ENCODE measurements around the gene MNT.

Gene MNT

DNA sequence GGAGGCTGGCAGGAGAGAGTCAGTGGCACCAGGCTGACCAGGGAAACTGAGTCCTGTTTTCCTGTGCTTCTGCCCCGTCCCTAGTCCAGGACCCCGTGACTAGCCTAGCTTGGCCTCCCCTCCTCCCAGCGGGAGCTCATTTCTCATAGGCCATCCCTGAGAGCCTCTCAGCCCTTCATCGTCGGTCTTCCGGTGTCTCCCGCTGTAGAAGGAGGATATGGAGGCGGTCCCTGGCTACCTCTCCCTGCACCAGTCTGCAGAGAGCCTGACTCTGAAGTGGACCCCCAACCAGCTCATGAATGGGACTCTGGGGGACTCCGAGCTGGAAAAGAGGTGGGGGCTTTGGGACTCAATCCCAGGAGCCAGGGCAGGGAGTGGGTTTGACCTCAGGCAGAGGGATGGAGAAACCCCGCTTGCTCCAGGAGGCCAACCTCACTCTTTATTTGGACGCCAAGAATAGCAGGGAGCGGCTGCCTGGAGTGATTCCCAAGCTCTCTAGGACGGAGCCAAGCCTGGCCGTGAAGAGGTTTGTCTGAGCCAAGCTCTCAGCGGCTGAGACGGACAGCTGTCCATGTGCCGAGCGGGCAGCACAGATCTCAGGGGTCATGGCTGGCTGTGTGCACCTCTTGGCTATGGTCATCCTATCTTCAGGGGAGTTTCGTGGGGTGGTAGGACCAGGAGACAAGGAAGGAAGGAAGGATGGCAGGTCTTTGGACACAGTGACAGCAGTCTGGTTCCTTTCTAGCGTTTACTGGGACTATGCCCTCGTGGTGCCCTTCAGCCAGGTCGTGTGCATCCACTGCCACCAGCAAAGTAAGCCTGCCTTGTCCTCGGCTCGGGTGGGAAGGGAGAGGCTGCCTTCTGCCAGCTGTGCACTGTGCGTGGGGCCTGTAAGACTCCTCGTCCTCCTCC is 36.8 kb downstream of the MNT start:
- no peak for DNase-seq (ENCODE audit: low read depth)

DNA sequence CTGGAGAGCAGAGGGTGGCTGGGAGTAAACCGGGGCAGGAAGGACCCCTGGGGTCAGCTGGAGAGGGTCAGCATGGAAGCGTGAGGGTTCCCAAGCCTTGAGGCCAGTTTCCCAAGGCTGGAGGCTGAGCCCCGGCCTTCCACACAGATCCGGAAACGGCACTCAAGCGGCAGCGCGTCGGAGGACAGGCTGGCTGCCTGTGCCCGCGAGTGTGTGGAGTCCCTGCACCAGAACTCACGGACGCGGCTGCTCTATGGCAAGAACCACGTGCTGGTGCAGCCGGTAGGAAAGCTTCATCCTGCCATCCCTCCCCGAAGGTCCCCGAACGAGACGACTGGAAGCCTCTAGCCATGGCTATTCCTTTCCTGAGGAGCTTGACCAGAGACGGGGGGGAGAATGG is 37.5 kb downstream of the MNT start:
- no peak for DNase-seq (ENCODE audit: low read depth)

DNA sequence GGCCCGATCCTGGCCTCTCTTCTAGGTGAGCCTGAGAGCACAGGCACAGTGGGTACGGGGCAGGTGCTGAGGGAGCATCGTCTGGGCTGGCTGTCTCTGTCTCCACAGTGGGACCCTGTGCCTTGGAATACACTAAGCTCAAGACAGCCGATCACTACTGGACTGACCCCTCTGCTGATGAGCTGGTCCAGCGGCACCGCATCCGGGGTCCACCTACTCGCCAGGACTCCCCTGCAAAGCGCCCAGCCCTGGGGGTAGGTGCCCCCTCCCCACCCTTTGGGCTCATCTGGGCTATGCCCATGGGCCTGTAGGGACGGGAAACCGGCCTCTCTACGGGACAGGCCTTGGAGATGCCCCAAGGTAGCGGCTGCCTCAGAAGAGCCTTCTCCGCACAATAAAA is 38.0 kb downstream of the MNT start:
- DNase-seq (ENCODE audit: low read depth): no peak

DNA sequence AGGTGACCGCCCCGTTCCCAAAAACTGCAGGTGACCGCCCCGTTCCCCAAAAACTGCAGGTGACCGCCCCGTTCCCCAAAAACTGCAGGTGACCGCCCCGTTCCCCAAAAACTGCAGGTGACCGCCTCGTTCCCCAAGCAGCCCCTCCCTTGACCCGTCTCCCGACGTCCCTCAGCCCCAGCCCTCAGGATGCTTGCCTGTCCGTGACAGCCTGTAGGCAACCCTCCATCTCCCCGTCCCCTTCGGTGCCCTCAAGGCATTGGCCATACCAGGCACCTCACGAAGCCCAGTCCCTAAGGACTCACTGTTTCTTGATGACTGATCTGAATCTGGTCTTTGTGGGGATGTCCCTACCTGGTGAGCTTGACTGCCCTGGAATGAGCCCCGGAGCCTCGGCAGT is 38.4 kb downstream of the MNT start:
- DNase-seq (ENCODE audit: low read depth): no peak

DNA sequence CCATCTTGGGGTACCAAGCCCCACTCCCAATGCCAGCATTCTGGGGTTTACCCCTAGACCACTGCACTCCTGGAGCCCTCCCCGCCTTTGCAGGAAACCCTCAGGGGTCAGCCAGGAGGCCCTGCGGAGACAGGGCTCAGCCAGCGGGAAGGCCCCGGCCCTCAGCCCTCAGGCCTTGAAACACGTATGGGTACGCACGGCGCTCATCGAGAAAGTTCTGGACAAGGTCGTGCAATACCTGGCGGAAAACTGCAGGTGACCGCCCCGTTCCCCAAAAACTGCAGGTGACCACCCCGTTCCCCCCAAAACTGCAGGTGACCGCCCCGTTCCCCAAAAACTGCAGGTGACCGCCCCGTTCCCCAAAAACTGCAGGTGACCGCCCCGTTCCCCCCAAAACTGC is 38.8 kb downstream of the MNT start:
- no peak for DNase-seq (ENCODE audit: low read depth)

DNA sequence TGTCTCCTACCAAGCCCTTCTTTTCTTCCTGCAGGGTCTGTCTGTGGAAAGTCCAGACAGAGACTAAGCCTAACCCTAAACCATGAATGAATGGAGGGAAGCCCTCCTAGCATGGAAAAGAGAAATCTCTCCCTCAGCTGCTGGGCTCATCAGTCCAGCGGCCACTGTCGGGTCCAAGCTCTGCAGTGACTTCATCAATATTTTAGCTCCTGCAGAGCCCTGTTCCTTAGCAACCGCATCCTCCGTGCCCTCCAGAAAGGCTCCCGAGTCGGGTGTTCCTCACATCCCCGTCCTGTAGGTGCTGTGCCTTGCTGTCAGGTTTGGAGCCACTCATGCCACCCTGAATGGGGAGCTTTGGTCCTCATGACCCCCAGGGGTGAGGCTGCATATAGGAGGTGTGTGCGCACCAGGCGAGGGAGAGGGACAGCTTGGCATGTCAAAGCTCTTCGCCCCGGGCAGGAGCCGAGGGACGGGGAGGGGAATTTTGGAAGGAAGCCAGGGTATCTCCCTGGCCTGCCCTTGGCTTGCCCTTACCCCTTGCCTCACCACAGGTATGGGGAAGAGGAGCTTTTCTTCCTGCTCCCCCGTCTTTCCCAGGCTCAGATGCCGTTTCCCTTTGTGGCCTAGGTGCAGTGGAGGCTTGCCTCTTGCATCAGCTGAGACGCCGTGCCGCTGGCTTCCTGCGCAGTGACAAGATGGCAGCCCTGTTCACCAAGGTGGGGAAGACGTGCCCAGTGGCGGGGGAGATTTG is 39.7 kb downstream of the MNT start:
- DNase-seq (ENCODE audit: low read depth): no peak

DNA sequence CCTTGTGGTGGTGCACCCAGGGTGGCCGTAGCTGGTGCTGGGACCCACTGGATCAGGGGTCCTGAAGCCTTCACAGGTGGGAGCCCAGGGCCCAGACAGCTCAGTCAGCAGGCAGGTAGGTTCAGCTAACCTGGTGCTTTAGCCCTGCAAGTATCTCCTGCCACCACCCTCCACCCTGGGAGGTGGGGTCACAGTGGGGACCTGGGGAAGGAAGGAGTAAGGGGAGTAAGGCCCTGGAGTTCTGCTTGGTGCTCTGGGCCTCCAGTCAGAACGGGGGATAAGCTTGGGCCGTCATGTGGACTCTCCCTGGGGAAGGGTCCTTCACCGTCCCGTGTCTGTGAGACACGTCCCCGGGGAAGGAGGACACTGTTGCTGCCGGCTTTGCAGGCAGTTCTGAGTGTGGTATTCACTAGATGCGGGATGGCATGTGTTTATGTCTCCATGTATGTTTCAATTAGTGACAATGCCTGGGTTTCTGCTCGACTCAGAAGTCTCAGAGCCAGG is 42.9 kb downstream of the MNT start:
- DNase-seq (ENCODE audit: low read depth): no peak

DNA sequence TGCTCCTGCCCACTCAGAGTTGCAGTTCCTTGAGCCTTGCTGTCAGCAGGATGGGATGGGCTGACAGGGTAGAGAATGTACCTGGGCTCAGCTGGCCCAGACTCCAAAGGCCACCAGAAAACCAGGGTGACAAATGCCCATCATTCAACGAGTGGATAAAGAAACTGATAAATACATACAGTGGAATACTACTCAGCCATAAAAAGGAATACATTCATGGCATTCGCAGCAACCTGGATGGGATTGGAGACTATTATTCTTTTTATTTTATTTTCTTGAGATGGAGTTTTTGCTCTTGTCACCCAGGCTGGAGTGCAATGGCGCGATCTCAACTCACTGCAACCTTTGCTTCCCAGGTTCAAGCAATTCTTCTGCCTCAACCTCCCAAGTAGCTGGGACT is 43.6 kb downstream of the MNT start:
- DNase-seq (ENCODE audit: low read depth): no peak

DNA sequence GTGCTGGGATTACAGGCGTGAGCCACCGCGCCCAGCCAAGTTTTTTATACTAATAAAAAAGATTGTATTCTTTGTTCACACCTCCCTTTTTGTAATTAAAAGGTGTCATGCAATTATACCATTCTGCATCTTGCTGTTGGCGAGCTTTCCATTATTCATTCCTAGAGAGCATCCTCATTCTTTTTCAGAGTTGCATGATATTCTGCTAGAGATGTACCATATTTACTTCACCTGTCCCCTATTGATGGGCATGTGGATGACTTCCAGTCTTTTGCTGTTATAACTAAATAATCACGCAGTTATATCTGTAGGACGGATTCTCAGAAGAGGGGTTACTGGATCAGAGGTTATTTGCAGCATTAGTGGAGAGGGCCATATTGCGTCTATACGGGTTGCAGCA is 46.5 kb downstream of the MNT start:
- DNase-seq (ENCODE audit: low read depth): no peak

DNA sequence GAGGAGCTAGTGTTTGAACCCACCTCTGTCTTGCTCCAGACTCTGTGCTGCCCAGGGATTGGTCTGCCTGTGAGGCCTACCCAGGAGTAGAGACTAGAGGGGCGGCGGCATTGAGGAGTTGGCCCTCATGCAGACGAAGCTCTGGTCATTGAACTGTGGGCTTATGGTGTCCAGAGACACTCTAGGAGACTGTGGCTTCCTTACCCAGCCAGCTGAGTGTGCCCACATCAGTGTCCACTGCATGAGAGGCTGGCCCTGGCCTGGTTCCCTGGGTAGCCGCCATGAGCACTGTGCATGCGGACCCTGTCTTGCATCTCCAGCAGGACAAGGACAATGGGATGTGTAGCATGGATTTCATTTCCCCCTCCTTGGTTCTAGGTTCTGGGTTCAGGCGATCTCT is 49.6 kb downstream of the MNT start:
- no peak for DNase-seq (ENCODE audit: low read depth)

DNA sequence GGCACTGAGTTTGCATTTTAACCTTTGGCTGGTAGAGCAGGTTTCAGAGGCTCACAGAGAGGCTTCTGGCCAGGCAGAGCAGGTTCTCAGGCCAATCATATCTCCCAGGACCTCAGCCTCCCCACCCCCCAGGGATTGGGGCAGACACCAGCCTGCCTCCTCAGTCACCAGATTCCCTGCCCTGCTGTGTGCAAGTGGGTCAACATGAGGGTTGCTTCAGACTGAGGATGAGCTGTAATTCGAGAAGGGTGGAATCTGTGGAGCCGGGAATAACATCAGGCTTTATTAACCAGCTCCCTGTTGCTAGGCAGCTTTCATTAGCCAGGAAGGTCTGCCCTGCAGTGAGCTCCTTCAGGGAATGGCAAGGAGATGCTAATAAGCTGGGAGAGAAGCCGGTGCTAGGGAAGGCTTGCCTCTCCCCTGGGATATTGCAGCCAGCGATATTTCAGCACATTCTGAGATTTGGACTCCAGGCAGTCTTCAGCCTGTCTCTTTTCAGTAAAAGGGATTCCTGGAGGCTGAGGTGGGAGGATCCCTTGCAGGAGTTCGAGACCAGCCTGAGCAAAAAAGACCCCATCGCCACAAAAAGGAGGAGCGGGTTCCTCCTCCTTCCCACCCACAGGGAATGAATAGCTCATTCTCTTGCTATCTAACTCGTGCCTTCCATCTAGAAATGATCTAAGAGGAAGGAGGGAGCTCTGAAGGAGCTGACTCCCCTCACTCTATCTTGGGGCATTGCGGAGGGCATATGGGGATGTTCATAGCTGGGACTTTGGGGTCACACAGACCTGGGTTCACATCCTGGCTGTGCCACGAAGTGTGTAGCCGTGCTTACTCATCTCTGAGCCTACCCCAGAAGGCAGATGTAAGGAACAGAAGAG is 52.8 kb downstream of the MNT start:
- no peak for DNase-seq (ENCODE audit: low read depth)

DNA sequence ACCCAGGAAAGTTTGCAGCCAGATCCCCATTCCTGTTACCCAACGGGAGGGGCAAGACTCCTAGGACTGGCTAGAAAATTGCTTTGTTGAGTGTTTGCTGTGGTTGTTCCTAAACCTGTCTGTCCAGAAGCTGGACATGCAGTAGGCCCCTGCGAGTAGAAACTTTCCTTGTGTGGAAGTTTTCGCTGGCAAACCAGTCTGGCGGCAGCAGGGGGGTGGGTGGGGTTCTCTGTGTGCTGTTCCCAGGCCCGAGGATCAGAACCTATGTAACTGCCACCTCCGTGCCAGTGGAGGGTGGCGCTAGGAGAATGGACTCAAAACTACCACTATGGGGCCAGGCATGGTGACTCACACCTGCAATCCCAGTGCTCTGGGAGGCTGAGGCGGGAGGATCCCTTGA is 54.4 kb downstream of the MNT start:
- DNase-seq (ENCODE audit: low read depth): no peak

DNA sequence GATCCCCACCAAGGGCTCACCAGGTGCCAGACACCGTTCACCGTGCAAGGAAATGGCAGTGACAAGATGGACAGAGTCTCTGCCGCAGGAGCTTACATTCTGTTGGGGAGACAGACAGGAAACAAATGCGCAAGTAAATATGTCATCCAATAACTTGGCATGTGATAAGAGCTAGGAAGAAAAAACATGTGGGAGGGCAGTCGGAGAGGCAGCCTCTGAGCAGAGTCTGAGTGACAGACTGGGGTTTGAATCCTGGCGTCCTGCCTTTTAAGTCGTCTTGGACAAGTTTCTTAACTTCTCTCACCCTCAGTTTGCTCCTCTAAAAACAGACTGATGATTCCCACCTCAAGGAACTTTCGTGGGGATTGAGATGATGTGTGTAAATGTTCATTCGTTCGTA is 56.3 kb downstream of the MNT start:
- no peak for DNase-seq (ENCODE audit: low read depth)

DNA sequence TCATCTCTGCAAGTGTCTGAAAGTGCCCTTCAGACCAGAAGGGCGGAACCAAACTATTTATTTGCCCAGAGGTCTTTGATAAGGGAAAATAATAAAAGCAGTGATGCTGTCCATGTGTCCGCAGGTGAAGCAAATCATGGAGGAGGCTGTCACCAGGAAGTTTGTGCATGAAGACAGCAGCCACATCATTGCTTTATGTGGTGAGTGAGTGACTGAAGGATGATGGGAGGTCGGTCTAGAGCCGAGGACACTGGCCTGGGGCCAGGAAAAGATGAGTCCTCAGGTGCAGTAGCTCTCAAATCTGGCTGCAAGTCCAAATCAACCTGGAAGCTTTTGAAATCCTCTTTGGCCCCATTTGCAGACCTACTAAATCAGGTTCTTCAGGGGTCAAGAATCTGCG is 57.4 kb downstream of the MNT start:
- DNase-seq (ENCODE audit: low read depth): no peak

DNA sequence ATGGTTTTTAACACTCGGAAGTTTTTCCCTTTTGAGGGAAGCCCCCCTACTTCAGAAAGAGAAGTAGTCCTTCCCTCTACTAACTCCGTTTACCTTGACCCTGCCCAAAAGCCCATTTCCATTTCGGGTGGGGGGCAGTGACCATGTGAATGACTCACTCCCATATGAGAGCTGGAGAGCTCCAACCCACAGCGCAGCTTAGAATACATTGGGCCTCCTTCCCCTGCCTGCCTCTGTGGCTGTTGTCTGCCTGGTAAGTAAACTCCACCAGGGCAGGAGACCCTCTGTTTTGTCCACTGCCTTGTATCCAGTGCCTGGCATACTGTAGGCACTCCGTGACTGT is 62.6 kb downstream of the MNT start:
- DNase-seq (ENCODE audit: low read depth): no peak

DNA sequence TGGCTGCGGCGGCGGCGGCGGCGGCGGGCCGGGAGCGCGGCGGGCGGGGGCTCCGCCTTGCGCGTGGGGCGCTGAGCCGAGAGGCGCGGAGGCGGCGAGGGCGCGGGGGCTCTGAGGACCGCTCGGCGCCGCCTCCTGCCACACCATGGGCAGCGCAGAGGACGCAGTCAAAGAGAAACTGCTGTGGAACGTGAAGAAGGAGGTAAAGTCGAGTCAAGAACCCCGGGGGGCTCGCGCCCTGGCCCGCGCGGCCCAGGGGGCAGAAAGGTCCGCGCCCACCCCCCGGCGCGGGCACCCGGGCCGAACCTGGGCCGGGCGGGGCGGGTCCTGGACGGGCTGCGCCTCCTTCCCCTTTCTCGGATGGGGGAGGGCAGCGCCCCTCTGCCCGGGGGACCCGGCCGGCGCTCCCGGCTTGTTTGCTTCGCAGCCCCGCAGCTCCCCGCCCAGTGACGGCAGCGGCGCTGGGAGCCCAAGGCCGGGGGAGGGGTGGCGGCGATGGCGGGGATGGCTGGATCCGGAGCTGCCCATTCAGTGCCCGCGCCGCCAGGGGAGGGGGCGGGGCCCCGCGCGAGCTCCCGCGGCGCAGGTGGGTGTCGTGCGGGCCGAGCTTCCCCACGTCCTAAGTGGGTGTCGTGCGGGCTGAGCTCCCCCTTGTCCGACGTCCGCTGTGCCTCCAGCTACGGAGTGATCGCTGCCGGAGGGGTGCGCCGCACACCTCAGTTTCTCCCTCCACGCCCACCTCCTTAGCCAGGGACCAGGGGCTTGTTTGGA is 63.1 kb downstream of the MNT start:
- no peak for DNase-seq (ENCODE audit: low read depth)

DNA sequence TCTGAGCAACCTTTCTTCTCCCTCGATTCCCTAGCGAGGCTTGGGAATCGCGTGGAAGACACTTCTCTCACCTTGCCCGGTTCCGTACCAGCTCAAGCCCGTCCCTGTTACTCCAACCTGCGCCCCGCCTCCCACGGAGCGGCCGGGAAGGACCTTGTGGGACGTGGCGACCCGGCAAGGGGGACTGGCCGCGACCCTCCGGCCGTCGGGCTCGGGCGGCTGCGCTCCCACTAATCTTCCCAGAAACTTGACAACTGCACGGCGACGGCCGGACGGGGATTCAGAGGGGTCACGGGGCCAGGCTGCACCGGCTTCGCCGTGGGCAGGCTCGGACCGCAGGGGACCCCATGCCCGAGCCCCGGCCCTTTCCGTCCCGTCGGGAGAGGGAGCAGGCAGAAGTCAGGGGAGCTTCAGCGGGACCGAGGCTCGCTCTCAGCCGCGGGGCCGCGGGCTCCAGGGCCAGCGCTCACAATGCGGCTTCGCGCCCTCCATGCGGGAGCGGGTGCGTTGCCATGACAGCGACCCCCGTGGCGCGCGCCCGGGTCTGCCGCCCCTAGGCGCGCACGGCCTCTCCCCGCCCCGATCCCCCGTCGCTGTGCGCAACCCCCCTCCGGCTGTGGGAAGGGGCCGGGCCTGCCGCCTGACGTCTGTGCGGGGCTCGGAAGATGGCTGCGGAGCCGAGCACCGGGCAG is 63.9 kb downstream of the MNT start, which contains the start of gene SGSM2:
Gene SGSM2, plus strand, starts transcription at position 650 of the 692 bp plus-strand sequence. CDS start 188 bp downstream, outside the sequence.
- DNase-seq (ENCODE audit: low read depth): peak; percentile 59

DNA sequence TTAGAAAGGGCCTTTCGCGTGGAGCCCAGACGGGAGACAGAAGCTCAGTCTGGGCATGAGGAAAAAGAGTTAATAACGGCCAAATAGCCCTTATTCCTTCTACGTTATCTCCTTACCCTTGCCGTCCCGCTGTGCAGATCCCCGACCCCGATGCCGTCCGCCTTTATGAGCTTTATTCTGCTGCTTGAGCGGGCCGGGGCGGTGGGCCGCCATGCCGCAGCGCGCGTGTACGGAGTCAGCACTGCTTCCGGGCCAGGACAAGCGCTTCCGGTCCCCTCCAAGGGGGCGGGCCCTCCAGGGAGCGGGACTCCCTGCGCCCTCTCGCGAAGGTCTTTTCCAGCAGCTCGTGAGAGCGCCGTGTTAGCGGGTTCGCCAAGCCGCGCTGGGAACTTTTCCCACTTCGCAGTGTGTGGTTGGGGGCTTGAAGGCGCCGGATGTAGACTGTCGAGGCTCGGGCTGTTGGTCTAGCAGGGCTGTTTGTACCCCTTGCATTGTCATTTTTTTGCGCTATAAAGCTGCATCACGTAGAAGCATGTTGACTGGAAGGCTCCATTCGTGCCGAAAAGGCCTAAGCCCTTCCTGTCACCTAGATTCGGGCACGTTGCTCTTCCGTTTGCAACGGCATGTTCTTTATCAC is 64.5 kb downstream of the MNT start, which contains the start of gene TSR1:
Gene TSR1, minus strand, starts transcription at position 243 of the 637 bp plus-strand sequence. Its CDS starts 30 bp downstream, at position 213.
- peak; percentile 81 for DNase-seq (ENCODE audit: low read depth)

DNA sequence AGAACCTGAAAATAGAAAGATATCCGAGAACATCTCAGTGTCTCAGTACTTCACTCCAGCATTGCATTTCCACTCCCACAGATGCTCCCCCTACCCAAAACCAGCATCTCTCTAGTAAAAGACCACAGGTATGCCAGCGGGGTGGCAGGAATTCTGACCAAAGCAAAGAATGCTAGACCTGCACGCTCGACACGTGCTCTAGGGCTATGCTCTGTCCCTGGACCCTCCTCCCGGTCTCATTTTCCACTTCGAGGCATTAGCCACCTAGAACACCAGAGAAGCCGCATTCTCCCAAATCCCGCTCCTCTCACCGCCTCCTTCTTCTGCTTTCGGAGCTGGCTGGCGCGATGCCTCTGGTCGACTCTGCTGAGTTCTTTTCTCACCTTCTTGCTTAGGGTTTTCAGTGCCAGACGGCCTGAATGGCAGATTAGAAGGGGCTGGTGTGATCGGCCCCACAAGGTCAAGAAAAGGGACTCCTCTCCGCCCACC is 65.1 kb downstream of the MNT start:
- DNase-seq (ENCODE audit: low read depth): no peak
